ENCODE results near the gene YOD1. TPM values are rescaled to one million over a fixed set of nuclear protein-coding genes. Genes with fewer than 3 reads are reported as not detected.

Gene YOD1
- total RNA-seq, 1 donor from 2014 or later, result 15.3 TPM

GRCh38 chr1:207088701-207089626 is 38.0 kb upstream of the YOD1 start, which contains the start of gene C4BPB:
TSS of gene C4BPB (plus strand) at chr1:207088860. CDS start at chr1:207089532, 672 bp downstream.
- Histone ChIP-seq H3K4me3 (ENCODE audit: low read depth, low read length) (no peak within 1 kb of the TSS), H3K27me3 (ENCODE audit: control insufficient read depth, insufficient read depth, low read length) (no peaks in the 10 kb centered on the region), H3K36me3 (ENCODE audit: control insufficient read depth, insufficient read depth, low read length) (no peaks in the 10 kb centered on the region)
- TF ChIP-seq, protein P1, sequence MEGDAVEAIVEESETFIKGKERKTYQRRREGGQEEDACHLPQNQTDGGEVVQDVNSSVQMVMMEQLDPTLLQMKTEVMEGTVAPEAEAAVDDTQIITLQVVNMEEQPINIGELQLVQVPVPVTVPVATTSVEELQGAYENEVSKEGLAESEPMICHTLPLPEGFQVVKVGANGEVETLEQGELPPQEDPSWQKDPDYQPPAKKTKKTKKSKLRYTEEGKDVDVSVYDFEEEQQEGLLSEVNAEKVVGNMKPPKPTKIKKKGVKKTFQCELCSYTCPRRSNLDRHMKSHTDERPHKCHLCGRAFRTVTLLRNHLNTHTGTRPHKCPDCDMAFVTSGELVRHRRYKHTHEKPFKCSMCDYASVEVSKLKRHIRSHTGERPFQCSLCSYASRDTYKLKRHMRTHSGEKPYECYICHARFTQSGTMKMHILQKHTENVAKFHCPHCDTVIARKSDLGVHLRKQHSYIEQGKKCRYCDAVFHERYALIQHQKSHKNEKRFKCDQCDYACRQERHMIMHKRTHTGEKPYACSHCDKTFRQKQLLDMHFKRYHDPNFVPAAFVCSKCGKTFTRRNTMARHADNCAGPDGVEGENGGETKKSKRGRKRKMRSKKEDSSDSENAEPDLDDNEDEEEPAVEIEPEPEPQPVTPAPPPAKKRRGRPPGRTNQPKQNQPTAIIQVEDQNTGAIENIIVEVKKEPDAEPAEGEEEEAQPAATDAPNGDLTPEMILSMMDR (IDR thresholded peaks at IDR 0.05; ENCODE audit: insufficient read depth, low read length, severe bottlenecking), result no peak
- DNase-seq (ENCODE audit: low read depth) (peak; percentile 42), FAIRE-seq (no peak)

DNA sequence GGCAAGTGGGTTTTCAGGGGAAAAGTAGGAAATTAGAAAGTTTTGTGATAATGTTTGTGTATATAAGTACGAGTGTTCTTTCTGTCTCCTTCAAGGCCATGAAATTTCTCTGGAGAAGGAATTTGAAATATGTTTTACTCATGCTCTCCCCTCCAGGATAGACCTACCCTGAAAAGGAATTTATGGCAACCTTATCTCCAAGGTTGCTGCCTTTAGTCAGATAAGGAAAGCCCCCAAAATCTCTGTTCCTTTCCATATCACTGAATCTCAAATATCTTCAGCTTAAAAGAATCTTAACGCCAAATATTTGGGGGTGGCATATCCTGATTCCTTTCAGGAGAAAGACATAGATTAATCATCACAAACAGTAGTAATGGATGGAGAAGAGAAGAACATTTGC is 37.2 kb upstream of the YOD1 start:
- FAIRE-seq (no peak), DNase-seq (ENCODE audit: low read depth) (no peak)
- TF ChIP-seq, protein P1 (IDR thresholded peaks at IDR 0.05; ENCODE audit: insufficient read depth, low read length, severe bottlenecking), result no peak
- Histone ChIP-seq H3K27me3 (ENCODE audit: control insufficient read depth, insufficient read depth, low read length) (no peaks in the 10 kb centered on the region), H3K36me3 (ENCODE audit: control insufficient read depth, insufficient read depth, low read length) (no peaks in the 10 kb centered on the region), H3K4me3 (ENCODE audit: low read depth, low read length) (no peak overlapping the region)

DNA sequence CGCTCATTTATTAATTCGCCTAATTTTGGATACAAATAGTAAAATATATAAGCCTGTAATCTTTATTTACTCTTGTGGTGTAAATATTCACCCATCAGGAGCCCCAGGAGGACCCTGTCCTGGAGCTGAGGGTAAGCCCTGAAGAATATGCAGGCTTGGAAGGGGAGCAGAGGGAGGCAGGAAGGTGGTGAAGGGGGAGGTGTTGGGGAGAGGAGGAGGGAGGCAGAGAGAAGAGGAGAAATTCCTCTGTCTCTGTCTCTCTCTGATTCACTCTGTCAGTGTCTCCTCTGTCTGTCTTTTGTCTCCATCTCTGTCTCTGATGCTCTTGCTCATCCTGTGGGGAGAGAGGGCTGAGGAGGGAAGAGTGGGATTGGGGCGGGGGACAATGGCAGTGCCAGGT is 34.9 kb upstream of the YOD1 start:
- FAIRE-seq (no peak), DNase-seq (ENCODE audit: low read depth) (no peak)
- no peaks in the 10 kb centered on the region for H3K27me3 ChIP-seq (ENCODE audit: control insufficient read depth, insufficient read depth, low read length)
- TF ChIP-seq, protein P1 (IDR thresholded peaks at IDR 0.05; ENCODE audit: insufficient read depth, low read length, severe bottlenecking), result no peak
- no peak overlapping the region for H3K4me3 ChIP-seq (ENCODE audit: low read depth, low read length)
- no peaks in the 10 kb centered on the region for H3K36me3 ChIP-seq (ENCODE audit: control insufficient read depth, insufficient read depth, low read length)

GRCh38 chr1:207084701-207085180 is 33.7 kb upstream of the YOD1 start:
- H3K4me3 ChIP-seq (ENCODE audit: low read depth, low read length), result no peak overlapping the region
- H3K36me3 ChIP-seq (ENCODE audit: control insufficient read depth, insufficient read depth, low read length), result no peaks in the 10 kb centered on the region
- no peaks in the 10 kb centered on the region for H3K27me3 ChIP-seq (ENCODE audit: control insufficient read depth, insufficient read depth, low read length)
- peak; percentile 65 for DNase-seq (ENCODE audit: low read depth)
- TF ChIP-seq, protein P1 (IDR thresholded peaks at IDR 0.05; ENCODE audit: insufficient read depth, low read length, severe bottlenecking), result peak; percentile 73
- peak; percentile 77 for FAIRE-seq

DNA sequence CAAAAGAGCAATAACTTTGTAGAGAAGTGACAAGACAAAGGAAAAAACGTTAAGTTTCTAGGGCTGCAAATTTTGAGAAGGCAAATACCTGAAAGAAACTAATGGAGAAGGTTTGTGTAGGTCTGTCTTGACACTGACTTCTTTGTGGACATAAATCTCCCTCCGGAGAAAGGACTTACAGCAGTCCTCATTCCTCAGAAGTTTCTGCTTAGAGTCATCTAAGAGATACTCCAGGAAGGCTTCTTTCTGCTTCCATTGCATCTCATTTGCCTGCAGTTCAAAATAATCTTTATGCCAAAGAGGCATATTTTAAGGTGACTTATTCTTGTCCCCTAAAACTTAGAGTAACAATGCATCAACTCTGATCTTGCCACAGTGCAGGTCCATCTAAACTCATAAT is 33.2 kb upstream of the YOD1 start:
- no peak for FAIRE-seq

More for the DNA sequence above, 33.2 kb upstream of the YOD1 start:
- H3K27me3 ChIP-seq (ENCODE audit: control insufficient read depth, insufficient read depth, low read length), result no peaks in the 10 kb centered on the region
- no peaks in the 10 kb centered on the region for H3K36me3 ChIP-seq (ENCODE audit: control insufficient read depth, insufficient read depth, low read length)
- no peak for DNase-seq (ENCODE audit: low read depth)
- H3K4me3 ChIP-seq (ENCODE audit: low read depth, low read length), result no peak overlapping the region
- TF ChIP-seq, protein P1 (IDR thresholded peaks at IDR 0.05; ENCODE audit: insufficient read depth, low read length, severe bottlenecking), result no peak
